ENCODE data around the gene ARHGEF35. TPM values are rescaled to one million over a fixed set of nuclear protein-coding genes. Genes with fewer than 3 reads are reported as not detected.
A peak's percentile ranks its signal among the peaks of the same experiment; 100 is the strongest.
"Not testable (repeated sequence)": the region's sequence is repeated elsewhere in the genome, so short reads cannot be mapped to it uniquely, and the experiment has no call there.

The ARHGEF35 gene
- total and polyA plus RNA-seq, 5 donors from 2014 or later = 1.7 to 4.2 (median 3.5) TPM

DNA sequence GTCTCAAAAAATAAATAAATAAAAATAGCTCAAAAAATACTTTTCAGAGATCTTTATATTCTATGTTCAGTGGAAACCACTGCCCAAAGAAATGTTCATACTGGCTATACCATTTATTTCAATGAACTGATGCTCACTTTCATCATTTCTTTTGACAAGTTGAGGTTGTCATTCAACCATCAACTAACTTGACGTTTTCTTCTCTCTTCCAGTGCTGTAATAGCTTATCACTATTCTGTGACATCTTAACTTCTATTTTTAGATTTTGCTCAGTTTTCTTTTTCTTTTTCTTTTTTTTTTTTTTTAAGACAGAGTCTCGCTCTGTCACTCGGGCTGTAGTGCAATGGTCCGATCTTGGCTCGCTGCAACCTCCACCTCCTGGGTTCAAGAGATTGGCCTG is 21.0 kb downstream of the ARHGEF35 start:
- Mint-ChIP-seq H3K27ac (no peak overlapping the region), H3K4me1 (peaks cover 3 to 6% (median 4%) of the 10 kb centered on the region in 4 donors), H3K27me3 (peaks cover 30% of the 10 kb centered on the region), H3K9me3 (peaks cover 0 to 8% (median 2%) of the 10 kb centered on the region in 7 donors), H3K4me3 (no peak overlapping the region), H3K36me3 (no peaks in the 10 kb centered on the region)
- ATAC-seq (ENCODE audit: low read depth in 2 of 2) (no peak), DNase-seq (no peak)
- no peaks in the 10 kb centered on the region for H3K4me1 ChIP-seq (ENCODE audit: control insufficient read depth, insufficient read depth, low read length, poor library complexity, severe bottlenecking)
- H3K36me3 ChIP-seq (ENCODE audit: control insufficient read depth, insufficient read depth, low read length) = no peaks in the 10 kb centered on the region
- no peak overlapping the region for H3K4me3 ChIP-seq (ENCODE audit: low read depth, low read length)
- H3K9me3 ChIP-seq (ENCODE audit: control insufficient read depth in 2 of 2, low read length in 2 of 2) = peaks cover 0 to 2% of the 10 kb centered on the region in 2 experiments
- H3K27ac ChIP-seq (ENCODE audit: insufficient read depth, low read length, poor library complexity, severe bottlenecking) = no peak overlapping the region
- H3K27me3 ChIP-seq (ENCODE audit: control insufficient read depth, insufficient read depth, low read length) = peaks cover 7% of the 10 kb centered on the region

DNA sequence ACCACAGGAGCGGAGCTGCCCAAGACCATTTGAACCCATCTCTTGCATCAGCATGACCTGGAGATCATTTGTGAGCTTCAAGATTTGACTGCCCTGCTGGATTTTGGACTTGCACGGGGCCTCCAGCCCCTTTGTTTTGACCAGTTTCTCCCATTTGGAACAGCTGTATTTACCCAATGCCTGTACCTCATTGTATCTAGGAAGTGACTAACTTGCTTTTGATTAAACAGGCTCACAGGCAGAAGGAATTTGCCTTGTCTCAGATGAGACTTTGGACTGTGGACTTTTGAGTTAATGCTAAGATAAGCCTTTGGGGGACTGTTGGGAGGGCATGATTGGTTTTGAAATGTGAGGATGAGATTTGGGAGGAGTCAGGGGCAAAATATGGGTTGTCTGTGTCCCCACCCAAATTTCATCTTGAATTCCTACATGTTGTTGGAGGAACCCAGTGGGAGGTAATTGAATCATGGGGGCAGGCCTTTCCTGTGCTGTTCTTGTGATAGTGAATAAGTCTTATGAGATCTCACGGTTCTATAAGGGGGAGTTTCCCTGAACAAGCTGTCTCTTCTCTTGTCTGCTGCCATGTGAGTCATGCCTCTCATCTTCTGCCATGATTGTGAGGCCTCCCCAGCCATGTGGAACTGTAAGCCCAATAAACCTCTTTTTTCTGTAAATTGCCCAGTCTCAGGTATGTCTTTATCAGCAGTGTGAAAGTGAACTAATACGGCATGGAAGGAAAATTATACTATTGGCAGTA is 23.9 kb downstream of the ARHGEF35 start:
- not testable (repeated sequence) for ATAC-seq (ENCODE audit: low read depth in 2 of 2); H3K9me3 ChIP-seq (ENCODE audit: control insufficient read depth in 2 of 2, low read length in 2 of 2); H3K27ac Mint-ChIP-seq; H3K27ac ChIP-seq (ENCODE audit: insufficient read depth, low read length, poor library complexity, severe bottlenecking); H3K9me3 Mint-ChIP-seq; H3K27me3 ChIP-seq (ENCODE audit: control insufficient read depth, insufficient read depth, low read length); H3K36me3 Mint-ChIP-seq; DNase-seq; H3K4me1 ChIP-seq (ENCODE audit: control insufficient read depth, insufficient read depth, low read length, poor library complexity, severe bottlenecking); H3K4me3 ChIP-seq (ENCODE audit: low read depth, low read length); H3K36me3 ChIP-seq (ENCODE audit: control insufficient read depth, insufficient read depth, low read length); H3K4me3 Mint-ChIP-seq; H3K4me1 Mint-ChIP-seq
- H3K27me3 Mint-ChIP-seq = peaks cover 33% of the 10 kb centered on the region

DNA sequence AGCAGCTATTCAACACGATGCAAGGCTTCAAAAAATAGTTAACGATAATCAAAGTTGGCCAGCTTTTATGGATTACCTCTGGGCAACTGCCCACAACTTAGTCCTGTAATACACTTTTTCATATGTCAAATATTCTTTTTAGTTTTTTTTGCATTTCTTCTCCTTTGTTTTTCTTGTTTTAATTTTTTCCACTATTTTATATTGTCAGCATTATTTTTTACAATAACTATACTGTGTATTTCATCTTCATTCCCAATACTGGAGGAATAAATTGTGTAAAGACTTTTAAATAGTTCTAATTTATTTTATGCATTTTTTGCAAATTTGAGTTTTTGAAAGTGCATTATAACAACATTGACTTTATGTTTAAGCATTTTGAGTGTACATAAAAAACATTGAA is 30.8 kb downstream of the ARHGEF35 start:
- H3K4me3 ChIP-seq (ENCODE audit: low read depth, low read length) = no peak overlapping the region
- H3K36me3 ChIP-seq (ENCODE audit: control insufficient read depth, insufficient read depth, low read length) = no peaks in the 10 kb centered on the region
- H3K27me3 ChIP-seq (ENCODE audit: control insufficient read depth, insufficient read depth, low read length) = peaks cover 18% of the 10 kb centered on the region
- DNase-seq (no peak), ATAC-seq (ENCODE audit: low read depth in 2 of 2) (no peak)
- H3K9me3 ChIP-seq (ENCODE audit: control insufficient read depth in 2 of 2, low read length in 2 of 2) = no peaks in the 10 kb centered on the region
- no peak overlapping the region for H3K27ac ChIP-seq (ENCODE audit: insufficient read depth, low read length, poor library complexity, severe bottlenecking)
- Mint-ChIP-seq H3K36me3 (no peaks in the 10 kb centered on the region), H3K4me3 (no peak overlapping the region), H3K9me3 (peaks cover 0 to 5% (median 0%) of the 10 kb centered on the region in 7 donors), H3K4me1 (no peaks in the 10 kb centered on the region), H3K27me3 (peaks cover 37% of the 10 kb centered on the region), H3K27ac (no peak overlapping the region)
- H3K4me1 ChIP-seq (ENCODE audit: control insufficient read depth, insufficient read depth, low read length, poor library complexity, severe bottlenecking) = no peaks in the 10 kb centered on the region

DNA sequence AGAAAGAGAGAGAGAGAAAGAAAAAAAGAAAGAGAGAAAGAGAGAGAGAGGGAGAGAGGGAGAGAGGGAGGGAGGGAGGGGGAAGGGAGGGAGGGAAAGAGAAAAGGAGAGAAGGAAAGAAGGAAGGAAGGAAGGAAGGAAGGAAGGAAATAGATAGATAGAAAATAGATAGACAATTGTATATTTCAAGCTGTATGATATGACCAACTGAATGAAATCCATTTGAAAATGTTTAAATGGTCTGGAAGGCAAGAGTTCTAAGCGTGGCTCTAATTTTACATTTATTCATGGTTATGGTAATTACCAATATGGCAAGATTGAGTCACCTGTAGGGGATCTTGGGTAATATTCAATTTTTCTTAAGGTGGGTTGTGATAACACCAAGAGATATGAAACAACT is 36.8 kb downstream of the ARHGEF35 start:
- H3K36me3 Mint-ChIP-seq = no peaks in the 10 kb centered on the region
- H3K4me3 ChIP-seq (ENCODE audit: low read depth, low read length) = no peak overlapping the region
- no peaks in the 10 kb centered on the region for H3K9me3 ChIP-seq (ENCODE audit: control insufficient read depth in 2 of 2, low read length in 2 of 2)
- no peaks in the 10 kb centered on the region for H3K36me3 ChIP-seq (ENCODE audit: control insufficient read depth, insufficient read depth, low read length)
- peaks cover 0 to 6% (median 0%) of the 10 kb centered on the region in 7 donors for H3K9me3 Mint-ChIP-seq
- H3K27ac ChIP-seq (ENCODE audit: insufficient read depth, low read length, poor library complexity, severe bottlenecking) = no peak overlapping the region
- H3K4me1 Mint-ChIP-seq = no peaks in the 10 kb centered on the region
- DNase-seq (no peak), ATAC-seq (ENCODE audit: low read depth in 2 of 2) (no peak)
- no peak overlapping the region for H3K27ac Mint-ChIP-seq
- no peaks in the 10 kb centered on the region for H3K4me1 ChIP-seq (ENCODE audit: control insufficient read depth, insufficient read depth, low read length, poor library complexity, severe bottlenecking)
- H3K27me3 ChIP-seq (ENCODE audit: control insufficient read depth, insufficient read depth, low read length) = peaks cover 11% of the 10 kb centered on the region
- no peak overlapping the region for H3K4me3 Mint-ChIP-seq
- H3K27me3 Mint-ChIP-seq = peaks cover 45% of the 10 kb centered on the region

GRCh38 chr7:144148224-144148827 is 47.3 kb downstream of the ARHGEF35 start:
- H3K36me3 ChIP-seq (ENCODE audit: control insufficient read depth, insufficient read depth, low read length) = no peaks in the 10 kb centered on the region
- no peaks in the 10 kb centered on the region for H3K4me1 ChIP-seq (ENCODE audit: control insufficient read depth, insufficient read depth, low read length, poor library complexity, severe bottlenecking)
- ATAC-seq (ENCODE audit: low read depth in 2 of 2) = no peak
- no peak overlapping the region for H3K4me3 ChIP-seq (ENCODE audit: low read depth, low read length)
- no peaks in the 10 kb centered on the region for H3K36me3 Mint-ChIP-seq
- H3K27ac Mint-ChIP-seq = no peak overlapping the region
- peaks cover 21 to 24% of the 10 kb centered on the region in 2 experiments for H3K9me3 ChIP-seq (ENCODE audit: control insufficient read depth in 2 of 2, low read length in 2 of 2)
- H3K9me3 Mint-ChIP-seq = peaks cover 10 to 39% (median 16%) of the 10 kb centered on the region in 7 donors
- H3K27me3 ChIP-seq (ENCODE audit: control insufficient read depth, insufficient read depth, low read length) = no peaks in the 10 kb centered on the region
- H3K27me3 Mint-ChIP-seq = peaks cover 40% of the 10 kb centered on the region
- no peak for DNase-seq
- H3K27ac ChIP-seq (ENCODE audit: insufficient read depth, low read length, poor library complexity, severe bottlenecking) = no peak overlapping the region
- H3K4me1 Mint-ChIP-seq = no peaks in the 10 kb centered on the region
- no peak overlapping the region for H3K4me3 Mint-ChIP-seq

DNA sequence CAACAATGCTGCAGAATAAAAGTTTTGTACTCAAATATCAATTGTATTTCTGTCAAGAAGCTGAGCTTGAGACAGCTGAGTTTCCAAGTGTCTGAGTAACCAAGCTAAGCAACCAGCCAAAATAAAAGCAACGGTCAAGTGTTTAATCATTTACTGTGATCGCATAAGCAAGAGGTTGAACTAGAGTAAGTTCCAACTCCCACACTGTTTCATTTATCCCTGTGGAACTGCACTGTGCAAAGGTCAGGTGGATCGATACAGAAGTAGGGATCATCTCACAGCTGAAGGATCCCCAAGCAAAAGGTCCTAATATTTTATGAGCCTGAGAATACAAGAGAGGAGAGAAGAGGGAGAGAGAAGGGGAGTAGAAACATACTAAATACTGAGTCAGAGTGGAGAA is 51.2 kb downstream of the ARHGEF35 start:
- peaks cover 32% of the 10 kb centered on the region for H3K27me3 Mint-ChIP-seq
- no peaks in the 10 kb centered on the region for H3K36me3 Mint-ChIP-seq
- ATAC-seq (ENCODE audit: low read depth in 2 of 2) = no peak

GRCh38 chr7:144142187-144142586 is 53.4 kb downstream of the ARHGEF35 start:
- no peaks in the 10 kb centered on the region for H3K36me3 Mint-ChIP-seq
- H3K27me3 ChIP-seq (ENCODE audit: control insufficient read depth, insufficient read depth, low read length) = peaks cover under 1% of the 10 kb centered on the region
- H3K4me1 Mint-ChIP-seq = no peaks in the 10 kb centered on the region
- DNase-seq (no peak), ATAC-seq (ENCODE audit: low read depth in 2 of 2) (no peak)
- peaks cover 22% of the 10 kb centered on the region for H3K27me3 Mint-ChIP-seq
- no peak overlapping the region for H3K27ac ChIP-seq (ENCODE audit: insufficient read depth, low read length, poor library complexity, severe bottlenecking)
- H3K4me3 Mint-ChIP-seq = no peak overlapping the region
- H3K36me3 ChIP-seq (ENCODE audit: control insufficient read depth, insufficient read depth, low read length) = no peaks in the 10 kb centered on the region
- H3K4me1 ChIP-seq (ENCODE audit: control insufficient read depth, insufficient read depth, low read length, poor library complexity, severe bottlenecking) = no peaks in the 10 kb centered on the region
- peaks cover 0 to 3% of the 10 kb centered on the region in 2 experiments for H3K9me3 ChIP-seq (ENCODE audit: control insufficient read depth in 2 of 2, low read length in 2 of 2)
- H3K4me3 ChIP-seq (ENCODE audit: low read depth, low read length) = no peak overlapping the region
- H3K9me3 Mint-ChIP-seq = peaks cover 0 to 8% (median 3%) of the 10 kb centered on the region in 7 donors
- peak overlapping the region in 1 of 3 donors; percentile 38 for H3K27ac Mint-ChIP-seq

More for the DNA sequence above, 51.2 kb downstream of the ARHGEF35 start:
- Mint-ChIP-seq H3K4me3 (no peak overlapping the region), H3K27ac (no peak overlapping the region), H3K4me1 (no peaks in the 10 kb centered on the region), H3K9me3 (peaks cover 9 to 22% (median 14%) of the 10 kb centered on the region in 7 donors)
- Histone ChIP-seq H3K4me3 (ENCODE audit: low read depth, low read length) (no peak overlapping the region), H3K4me1 (ENCODE audit: control insufficient read depth, insufficient read depth, low read length, poor library complexity, severe bottlenecking) (no peaks in the 10 kb centered on the region), H3K27ac (ENCODE audit: insufficient read depth, low read length, poor library complexity, severe bottlenecking) (no peak overlapping the region), H3K27me3 (ENCODE audit: control insufficient read depth, insufficient read depth, low read length) (no peaks in the 10 kb centered on the region), H3K36me3 (ENCODE audit: control insufficient read depth, insufficient read depth, low read length) (no peaks in the 10 kb centered on the region), H3K9me3 (ENCODE audit: control insufficient read depth in 2 of 2, low read length in 2 of 2) (peaks cover 21 to 22% of the 10 kb centered on the region in 2 experiments)
- no peak for DNase-seq
